ENCODE measurements around the gene LRBA. TPM values are rescaled to one million over a fixed set of nuclear protein-coding genes. Genes with fewer than 3 reads are reported as not detected.
A peak's percentile ranks its signal among the peaks of the same experiment; 100 is the strongest.

LRBA gene
- total RNA-seq, 1 experiment from 2014 or later, result 69.1 TPM

- ChIA-PET CTCF (interaction anchor here (0.6 kb wide), 1 partner anchor 320 kb away, joined by 3 read pairs; no protein-coding TSS in a partner anchor), POLR2A (no interaction called here)
- no peaks in the 10 kb centered on the region for H3K27me3 Mint-ChIP-seq (ENCODE audit: low read depth)
- peaks cover 3% of the 10 kb centered on the region; the same call in 1 of the 2 replicates for H3K9me3 Mint-ChIP-seq
- H3K4me3 Mint-ChIP-seq, result no peak overlapping the region
- peak overlapping the region; percentile 25; the same call in 1 of the 2 replicates for H3K27ac Mint-ChIP-seq
- TF ChIP-seq MXD4 (CRISPR knock-in tag; IDR thresholded peaks at IDR 0.05; ENCODE audit: borderline replicate concordance) (no peak), NR3C1 (CRISPR knock-in tag; conservative IDR thresholded peaks at IDR 0.05; ENCODE audit: low read depth) (no peak), ZNF512 (CRISPR knock-in tag; IDR thresholded peaks at IDR 0.05; ENCODE audit: borderline replicate concordance) (no peak), ZNF416 (CRISPR knock-in tag; IDR thresholded peaks at IDR 0.05) (no peak)
- peaks cover 8% of the 10 kb centered on the region for H3K4me1 Mint-ChIP-seq
- DNase-seq (ENCODE audit: low spot score) (no peak), ATAC-seq (no peak)
- no peaks in the 10 kb centered on the region for H3K36me3 Mint-ChIP-seq
Observed at GRCh38 chr4:150547154-150547838, 467.8 kb downstream of the LRBA start.

GRCh38 chr4:150546286-150546685 is 468.8 kb downstream of the LRBA start:
- ChIA-PET POLR2A (no interaction called here), CTCF (interaction anchor here (0.8 kb wide), 1 partner anchor 321 kb away, joined by 4 read pairs; no protein-coding TSS in a partner anchor)
- H3K4me1 Mint-ChIP-seq, result peaks cover 8% of the 10 kb centered on the region
- H3K36me3 Mint-ChIP-seq, result no peaks in the 10 kb centered on the region
- H3K4me3 Mint-ChIP-seq, result no peak overlapping the region
- H3K9me3 Mint-ChIP-seq, result peaks cover 3% of the 10 kb centered on the region; the same call in 1 of the 2 replicates
- TF ChIP-seq ELF4 (CRISPR knock-in tag; IDR thresholded peaks at IDR 0.05; ENCODE audit: low read depth) (no peak), ZBTB21 (CRISPR knock-in tag; IDR thresholded peaks at IDR 0.05; ENCODE audit: borderline replicate concordance) (no peak), RORB (CRISPR knock-in tag; IDR thresholded peaks at IDR 0.05) (no peak), HMGA2 (CRISPR knock-in tag; IDR thresholded peaks at IDR 0.05) (no peak), IRF2 (CRISPR knock-in tag; IDR thresholded peaks at IDR 0.05; ENCODE audit: borderline replicate concordance, low read depth) (no peak), ATF3 (CRISPR knock-in tag; conservative IDR thresholded peaks at IDR 0.05) (no peak), PRDM15 (CRISPR knock-in tag; IDR thresholded peaks at IDR 0.05) (no peak), MXD4 (CRISPR knock-in tag; IDR thresholded peaks at IDR 0.05; ENCODE audit: borderline replicate concordance) (no peak), MAX (CRISPR knock-in tag; IDR thresholded peaks at IDR 0.05) (no peak), ETV6 (CRISPR knock-in tag; IDR thresholded peaks at IDR 0.05) (no peak), IRF1 (CRISPR knock-in tag; IDR thresholded peaks at IDR 0.05) (no peak)
- H3K27ac Mint-ChIP-seq, result no peak overlapping the region
- ATAC-seq (no peak), DNase-seq (ENCODE audit: low spot score) (no peak)
- H3K27me3 Mint-ChIP-seq (ENCODE audit: low read depth), result no peaks in the 10 kb centered on the region

- CTCF ChIA-PET, result no interaction called here
- Mint-ChIP-seq H3K4me3 (no peak overlapping the region), H3K27me3 (ENCODE audit: low read depth) (no peaks in the 10 kb centered on the region), H3K27ac (no peak overlapping the region), H3K36me3 (no peaks in the 10 kb centered on the region), H3K4me1 (peaks cover 29% of the 10 kb centered on the region), H3K9me3 (no peaks in the 10 kb centered on the region)
- POLR2A ChIA-PET, result no interaction called here
- TF ChIP-seq PREB (CRISPR knock-in tag; IDR thresholded peaks at IDR 0.05; ENCODE audit: borderline replicate concordance) (no peak), ELF4 (CRISPR knock-in tag; IDR thresholded peaks at IDR 0.05; ENCODE audit: low read depth) (no peak), EMX1 (CRISPR knock-in tag; IDR thresholded peaks at IDR 0.05) (no peak), NFATC4 (CRISPR knock-in tag; IDR thresholded peaks at IDR 0.05) (no peak)
- ATAC-seq (no peak), DNase-seq (ENCODE audit: low spot score) (no peak)
Observed at GRCh38 chr4:150543042-150543441, 472.0 kb downstream of the LRBA start.
